HG02970 (cell line): ENCODE results near the gene CTCFL.
A peak's percentile ranks its signal among the peaks of the same experiment; 100 is the strongest.

Experiments
- ATAC-seq: cut with Tn5 transposase; IDR thresholded peaks from one replicate; pipeline ENCODE4 v1.9.1; 2021; ENCODE audit warnings: mild to moderate bottlenecking, moderate library complexity, moderate number of reproducible peaks; ENCODE audit not compliant: unreplicated experiment, low FRiP score

Gene CTCFL

GRCh38 chr20:57469418-57470211 is 55.3 kb downstream of the CTCFL start:
- ATAC-seq = no peak

DNA sequence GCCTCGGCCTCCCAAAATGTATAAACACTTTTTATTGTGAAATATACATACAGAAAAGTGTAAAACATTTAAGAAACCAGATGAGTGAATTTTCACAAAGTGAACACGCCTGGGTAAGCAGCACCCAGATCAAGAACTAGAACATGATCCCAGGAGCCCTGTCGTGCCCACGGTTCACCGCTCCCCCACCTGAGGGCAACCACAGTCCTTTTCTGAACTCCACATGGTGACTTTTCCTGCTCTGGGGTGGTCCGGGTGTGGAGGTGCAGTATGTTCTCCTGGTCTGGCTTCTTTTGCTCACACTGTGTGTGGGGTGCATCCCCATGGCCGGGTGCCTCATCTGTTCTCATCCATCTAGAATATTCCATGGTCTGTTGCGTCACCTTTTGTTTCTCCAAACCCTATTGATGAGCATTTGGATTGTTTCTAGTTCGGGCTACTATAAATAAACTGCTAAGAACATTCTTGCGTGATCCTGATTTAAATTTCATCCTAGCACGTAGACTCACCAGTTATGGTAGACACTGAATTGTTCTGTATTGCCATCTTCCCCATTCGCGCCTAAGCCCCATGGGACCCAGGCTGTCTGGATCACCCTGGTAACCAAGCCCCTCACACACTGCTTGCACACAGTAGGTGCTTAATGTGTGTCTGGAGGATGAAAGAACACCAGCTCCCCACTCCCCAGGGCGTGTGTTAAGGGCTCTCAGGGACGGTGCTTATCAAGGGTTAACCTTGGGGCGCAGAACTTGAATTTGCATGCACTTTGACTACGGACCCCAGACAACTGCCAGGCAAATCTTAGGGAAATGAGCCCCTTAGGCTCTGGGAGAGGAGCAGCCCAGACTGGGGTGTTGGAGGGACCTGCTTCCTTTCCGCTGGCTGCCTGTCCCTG is 56.2 kb downstream of the CTCFL start:
- ATAC-seq = no peak

GRCh38 chr20:57467742-57468141 is 57.2 kb downstream of the CTCFL start:
- no peak for ATAC-seq

DNA sequence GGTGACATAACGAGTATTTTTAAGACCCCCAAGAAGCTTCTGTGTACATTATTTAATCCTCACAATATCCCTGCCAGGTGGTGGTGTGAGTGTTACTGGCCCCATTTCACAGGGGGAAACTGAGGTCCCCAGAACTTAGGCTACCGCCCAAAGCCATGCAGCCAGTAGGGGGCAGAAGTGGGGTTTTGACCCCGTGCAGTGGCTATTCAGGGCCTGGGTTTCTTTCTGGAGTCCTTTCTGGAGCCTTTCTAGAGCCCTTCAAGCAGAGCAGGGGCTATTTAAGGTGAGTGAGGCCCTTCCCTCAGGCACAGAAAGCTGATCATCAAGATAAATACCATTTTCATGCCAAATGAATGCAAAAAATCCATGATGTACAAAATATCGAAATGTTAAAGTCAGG is 59.0 kb downstream of the CTCFL start:
- no peak for ATAC-seq

GRCh38 chr20:57465486-57465885 is 59.5 kb downstream of the CTCFL start:
- ATAC-seq = no peak

- no peak for ATAC-seq
These were observed 60.2 kb downstream of the CTCFL start for GRCh38 chr20:57464642-57465211.

- ATAC-seq = no peak
These were observed 62.2 kb downstream of the CTCFL start for GRCh38 chr20:57462781-57463180.

DNA sequence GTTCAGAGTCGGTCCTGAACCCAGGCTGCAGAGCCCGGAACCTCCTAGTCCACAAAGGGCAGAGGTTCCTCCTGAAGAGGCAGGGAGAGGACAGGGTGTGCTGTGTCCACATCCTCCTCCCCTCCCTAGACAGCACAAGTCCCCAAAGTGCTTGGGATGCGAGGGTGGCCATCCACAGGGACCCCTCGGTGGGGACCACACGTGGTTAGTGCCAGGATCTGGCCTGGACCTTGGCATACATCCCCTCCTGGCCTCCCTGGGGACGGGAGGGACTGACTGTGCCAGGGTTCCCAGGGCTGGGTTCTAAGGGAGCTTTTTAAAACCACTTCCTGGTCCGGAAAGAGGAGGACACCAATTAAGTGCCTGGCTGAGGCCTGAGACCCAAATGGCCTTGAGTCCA is 63.2 kb downstream of the CTCFL start:
- ATAC-seq = no peak

DNA sequence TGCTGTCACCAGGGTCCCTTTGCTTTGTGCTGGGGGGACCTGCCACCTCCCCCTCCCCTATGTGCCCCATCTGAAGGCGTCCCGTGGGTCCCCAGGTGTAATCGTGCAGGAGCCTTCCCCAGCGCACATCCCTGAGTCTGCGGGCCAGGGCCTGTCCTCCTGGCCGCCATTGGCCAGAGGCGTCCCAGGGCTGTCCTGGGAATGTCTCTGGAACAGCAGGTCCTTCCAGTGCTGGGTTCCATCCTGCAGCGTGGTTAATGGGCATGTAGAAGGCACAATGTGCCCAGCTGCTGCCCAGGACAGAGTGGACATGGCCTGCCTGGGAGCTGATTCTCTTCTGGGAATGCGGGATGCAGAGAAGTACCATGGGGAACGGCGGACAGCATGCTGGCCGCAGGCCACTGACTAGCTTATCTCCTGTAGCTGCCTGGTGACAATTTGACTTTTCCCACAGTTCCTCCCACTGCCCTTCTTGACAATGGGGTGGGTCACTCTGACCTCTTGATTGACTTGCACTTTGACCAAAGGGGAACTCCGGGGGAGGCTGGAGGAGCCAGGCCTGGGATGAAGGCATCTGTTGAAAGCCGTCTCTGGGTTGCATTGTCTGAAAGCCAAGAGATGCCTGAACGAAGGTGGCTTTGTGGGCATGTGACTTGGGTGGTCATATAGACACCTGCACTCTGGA is 64.0 kb downstream of the CTCFL start:
- ATAC-seq = no peak

GRCh38 chr20:57459897-57460296 is 65.0 kb downstream of the CTCFL start:
- no peak for ATAC-seq

DNA sequence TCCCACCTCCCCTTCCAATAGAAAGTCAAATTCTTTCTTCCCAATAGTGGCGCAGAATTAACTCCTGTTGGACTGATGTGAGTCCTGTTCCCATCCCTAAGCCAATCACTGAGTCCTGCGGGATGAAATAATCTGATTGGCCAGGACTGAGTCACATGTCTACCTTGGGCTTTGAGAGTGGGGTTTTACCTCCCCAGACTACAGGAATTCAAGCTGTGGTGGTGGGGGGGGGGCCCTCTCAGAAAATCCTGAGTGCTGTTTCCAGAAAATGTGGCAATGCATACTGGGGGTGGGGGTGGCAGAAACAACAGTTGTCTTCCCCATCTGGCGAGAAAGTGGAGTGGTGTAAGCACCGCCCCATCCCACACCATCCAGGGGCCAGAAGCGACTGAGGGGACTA is 65.7 kb downstream of the CTCFL start:
- no peak for ATAC-seq

GRCh38 chr20:57458400-57459160 is 66.4 kb downstream of the CTCFL start:
- ATAC-seq = no peak

DNA sequence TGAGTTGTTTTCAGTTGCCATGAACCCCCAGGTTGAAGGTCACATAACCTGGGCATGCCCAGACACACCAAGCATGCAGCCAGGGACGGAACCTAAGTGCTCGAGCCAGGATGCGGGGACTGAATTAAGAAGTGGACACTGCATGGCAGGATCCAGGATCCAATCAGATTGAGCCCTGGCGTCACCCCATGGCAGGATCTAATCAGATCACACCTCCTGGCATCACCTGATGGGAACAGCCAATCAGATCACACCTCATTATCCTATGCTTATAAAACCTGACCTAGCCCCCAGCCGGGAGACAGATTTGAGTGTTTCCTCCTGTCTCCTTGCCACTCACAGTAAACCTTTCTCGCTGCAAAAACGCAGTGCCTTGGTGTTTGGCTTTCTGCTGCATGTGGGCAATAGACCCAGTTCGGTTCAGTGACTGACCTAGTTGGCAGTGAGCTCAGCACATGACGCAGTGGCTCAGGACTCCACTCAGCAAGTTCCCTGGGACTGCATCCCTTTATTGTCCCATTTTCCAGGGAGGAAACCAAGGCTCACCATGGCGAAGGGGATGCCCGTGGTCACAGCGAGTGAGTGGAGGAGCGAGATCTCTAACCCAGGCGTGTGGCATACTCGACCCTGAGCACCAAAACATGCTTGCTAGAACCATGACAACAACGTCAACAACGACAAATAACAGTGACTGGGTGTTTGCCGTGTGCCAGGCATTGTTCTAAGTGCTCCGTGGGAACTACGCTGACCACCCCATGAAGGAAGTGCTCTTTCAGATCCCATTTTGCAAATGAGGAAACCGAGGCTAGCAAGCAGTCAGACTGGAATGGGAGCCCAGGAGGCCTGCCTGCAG is 67.5 kb downstream of the CTCFL start:
- no peak for ATAC-seq

- ATAC-seq = no peak
These were observed 68.8 kb downstream of the CTCFL start for GRCh38 chr20:57456116-57456515.

- no peak for ATAC-seq
These were observed 69.6 kb downstream of the CTCFL start for GRCh38 chr20:57455386-57455785.

DNA sequence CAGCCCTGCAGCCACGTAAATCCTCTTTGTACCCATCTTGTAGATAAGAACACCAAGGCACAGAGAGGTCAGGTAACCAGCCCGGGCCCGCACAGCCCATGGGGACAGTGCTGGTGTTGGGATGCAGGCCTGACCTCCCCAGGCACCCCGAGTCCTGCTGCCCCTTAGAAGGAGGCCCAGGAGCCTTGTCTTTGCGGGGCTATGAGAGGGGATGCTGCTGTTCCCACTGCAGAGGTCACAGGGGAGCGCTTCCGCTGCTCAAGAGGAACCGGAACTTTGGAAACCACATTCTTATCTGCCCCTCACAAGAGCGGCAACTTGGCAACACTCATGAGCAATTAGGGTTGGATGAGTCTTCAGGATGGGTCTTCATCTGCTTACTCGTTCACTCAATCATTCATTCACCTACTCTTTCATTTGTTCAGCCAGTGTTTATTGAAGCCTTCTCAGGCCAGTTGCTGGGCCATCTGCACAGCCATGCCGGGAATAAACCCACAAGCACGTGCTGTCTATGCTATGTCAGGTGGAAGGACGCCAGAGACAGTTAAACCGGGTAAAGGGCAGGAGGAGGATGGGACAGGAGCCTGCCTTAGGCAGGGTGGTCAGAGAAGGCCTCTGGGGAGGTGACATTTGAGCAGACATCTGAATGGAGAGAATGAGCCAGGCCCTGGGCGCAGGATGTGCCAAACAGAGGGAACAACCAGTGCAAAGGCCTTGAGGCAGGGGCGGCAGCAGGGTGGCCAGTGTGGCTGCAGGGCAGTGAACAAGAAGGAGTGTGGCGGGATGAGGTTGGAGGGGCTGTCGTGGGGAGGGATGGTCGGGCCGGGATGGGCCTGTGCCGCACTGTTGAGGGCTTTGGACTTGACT is 72.9 kb downstream of the CTCFL start:
- no peak for ATAC-seq

- ATAC-seq = no peak
These were observed 73.5 kb downstream of the CTCFL start for GRCh38 chr20:57451431-57451794.

DNA sequence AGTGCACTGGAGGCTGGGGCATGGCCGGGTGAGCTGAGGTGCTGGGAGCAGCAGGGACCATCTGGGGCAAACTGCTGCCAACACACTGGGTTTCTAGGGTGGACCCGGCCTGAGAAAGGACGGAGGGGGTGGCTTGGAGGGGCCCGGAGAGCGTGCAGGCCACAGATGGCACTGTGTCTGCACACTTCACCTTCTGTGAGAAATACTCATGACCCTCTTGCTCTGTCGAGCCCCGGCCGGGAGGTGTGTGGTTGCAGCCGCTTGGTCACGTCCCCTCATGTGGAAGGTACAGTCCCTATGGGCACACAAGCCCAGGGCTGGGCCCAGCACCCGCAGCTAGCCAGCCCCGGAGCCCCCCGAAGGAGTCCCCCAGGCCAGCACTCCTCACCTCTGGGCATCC is 74.0 kb downstream of the CTCFL start:
- ATAC-seq = peak; percentile 17
